Transverse colon (tissue), 4 donors: Measurements from ENCODE around the gene PXT1.

ENCODE experiments used
- CTCF ChIP-seq, 5 experiments: fragments of 200-600 bp in 3 of 5; fragments of 450-650 bp in 2 of 5; sonication (generic) in 3 of 5; IDR thresholded peaks; 1 replicate in 2 of 5; 2 replicates in 3 of 5; pipeline ENCODE4 v1.5.1; 2016 to 2017; ENCODE audit warnings: antibody characterized with exemption in 5 of 5, inconsistent platforms in 3 of 5, mild to moderate bottlenecking in 2 of 5, moderate library complexity in 1 of 5
- POLR2A ChIP-seq: fragments of 450-650 bp; IDR thresholded peaks from one replicate; pipeline ENCODE4 v1.6.1; 2016; ENCODE audit warnings: antibody characterized with exemption, mild to moderate bottlenecking, moderate library complexity
- POLR2AphosphoS5 ChIP-seq, 3 donors: sonication (generic); formaldehyde crosslinking; IDR thresholded peaks; one replicate each; pipeline ENCODE4 v1.6.1; 2016; ENCODE audit warnings: antibody characterized with exemption in 3 of 3

DNA sequence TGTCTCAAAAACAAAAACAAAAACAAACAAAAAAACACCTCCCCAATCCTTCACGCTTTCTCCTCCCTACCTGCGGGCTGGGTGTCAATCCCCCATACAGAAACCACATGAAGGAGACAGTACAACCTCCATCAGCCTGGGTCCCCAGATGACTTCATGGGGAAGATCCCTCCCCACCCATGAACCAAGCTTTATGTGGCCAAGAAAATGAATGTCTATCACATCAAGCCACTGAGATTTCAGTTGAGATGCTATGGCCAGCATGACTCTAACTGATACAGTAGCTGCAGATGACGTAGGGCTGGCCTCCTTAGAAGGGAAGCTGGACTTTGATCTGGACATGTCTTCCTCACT, 84.8 kb downstream of the PXT1 start:
- TF ChIP-seq CTCF (IDR thresholded peaks at IDR 0.05) (no peak), POLR2A (no peak), POLR2AphosphoS5 (IDR thresholded peaks at IDR 0.05) (no peak)
